GM21529 (cell line): Measurements from ENCODE around the gene FBXW9.
"Not testable (repeated sequence)": the region's sequence is repeated elsewhere in the genome, so short reads cannot be mapped to it uniquely, and the experiment has no call there.

Experiments
- ATAC-seq: cut with Tn5 transposase; IDR thresholded peaks from one replicate; pipeline ENCODE4 v1.9.1; 2021; ENCODE audit not compliant: unreplicated experiment

Gene FBXW9

DNA sequence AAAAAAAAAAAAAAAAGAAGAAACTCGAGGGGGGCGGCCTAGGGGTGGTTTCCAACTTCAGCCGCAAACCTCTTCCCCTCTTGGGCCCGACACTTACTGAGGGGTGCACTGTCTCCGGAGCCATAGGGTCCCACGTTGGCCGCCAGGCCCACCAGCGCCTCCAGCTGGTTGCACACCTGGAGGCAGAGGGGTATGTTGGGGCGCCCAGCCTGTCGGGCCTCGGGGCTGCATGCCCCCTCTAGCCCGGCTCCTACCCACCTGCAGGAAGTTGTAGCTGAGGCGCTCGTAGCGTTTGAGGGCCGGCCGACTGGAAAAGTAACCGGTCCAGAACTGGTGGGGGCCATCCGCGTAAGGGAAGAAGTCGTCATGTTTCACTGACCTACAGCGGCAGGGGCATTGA is 38.5 kb downstream of the FBXW9 start:
- no peak for ATAC-seq

DNA sequence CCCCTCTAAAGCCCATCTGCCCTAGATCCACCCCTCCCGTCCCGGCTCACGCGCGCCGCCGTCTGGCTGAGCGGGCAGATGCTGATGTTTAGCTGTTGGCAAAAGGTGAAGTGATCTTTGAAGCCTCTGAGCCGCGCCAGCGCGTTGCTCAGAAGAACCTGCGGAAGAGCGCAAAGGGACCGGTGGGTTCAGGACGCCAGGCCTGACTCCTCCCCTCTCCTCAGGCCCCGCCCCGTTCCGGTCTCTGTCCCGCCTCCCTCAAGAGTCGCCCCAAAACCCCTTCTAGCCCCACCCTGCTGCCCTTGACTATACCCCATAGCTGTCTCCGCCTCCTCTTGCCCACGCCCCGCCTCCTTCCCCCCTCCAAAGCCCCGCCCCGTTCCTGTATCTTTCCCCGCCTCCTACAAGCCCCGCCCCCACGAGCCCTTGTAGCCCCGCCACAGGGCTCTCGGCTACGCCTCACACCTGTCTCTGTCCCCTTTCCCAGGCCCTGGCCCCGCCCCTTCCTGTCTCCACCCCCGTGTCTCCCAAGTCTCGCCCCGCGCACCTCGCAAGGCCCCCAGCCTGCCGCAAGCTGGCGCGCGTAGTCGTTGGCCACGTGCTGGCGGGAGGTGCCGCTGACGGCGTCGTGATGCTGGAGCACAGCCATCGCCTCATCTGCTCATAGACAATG is 39.4 kb downstream of the FBXW9 start:
- no peak for ATAC-seq

DNA sequence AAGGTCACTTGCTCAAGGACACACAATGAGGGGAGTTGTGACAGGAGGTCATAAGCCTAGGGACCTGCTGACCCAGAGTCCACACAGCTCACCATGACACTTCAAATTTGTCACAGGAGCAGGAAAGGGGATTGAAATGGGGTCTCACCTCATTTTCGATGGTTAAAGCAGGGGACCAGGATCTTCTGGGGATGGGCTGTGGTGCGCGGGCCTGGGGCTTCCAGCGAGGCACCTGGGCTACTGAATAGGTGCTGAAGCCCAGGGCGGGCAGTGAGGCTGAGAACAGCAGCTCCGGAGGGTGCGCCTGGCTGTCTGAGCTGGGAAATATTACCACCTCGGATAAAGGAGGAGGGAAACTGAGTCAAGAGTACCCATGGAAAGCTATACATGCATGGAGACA is 40.9 kb downstream of the FBXW9 start:
- ATAC-seq, result no peak

DNA sequence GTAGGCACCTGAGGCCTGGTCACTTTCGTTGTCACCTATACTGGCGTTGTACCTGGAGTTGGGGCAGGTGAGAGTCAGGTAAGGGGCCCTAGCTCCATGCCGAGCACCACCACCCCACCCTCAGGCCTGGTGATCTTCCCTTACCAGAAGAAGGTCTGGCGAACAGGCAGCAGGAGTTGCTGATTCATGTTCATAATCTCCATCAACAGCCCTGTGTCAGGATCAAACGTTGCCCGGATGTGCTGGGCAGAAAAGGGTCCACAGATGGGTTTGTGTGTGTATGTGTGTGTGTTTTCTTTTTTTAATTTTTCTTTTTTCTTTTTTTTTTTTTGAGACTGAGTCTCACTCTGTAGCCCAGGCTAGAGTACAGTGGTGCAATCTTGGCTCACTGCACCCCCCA is 44.2 kb downstream of the FBXW9 start:
- no peak for ATAC-seq

DNA sequence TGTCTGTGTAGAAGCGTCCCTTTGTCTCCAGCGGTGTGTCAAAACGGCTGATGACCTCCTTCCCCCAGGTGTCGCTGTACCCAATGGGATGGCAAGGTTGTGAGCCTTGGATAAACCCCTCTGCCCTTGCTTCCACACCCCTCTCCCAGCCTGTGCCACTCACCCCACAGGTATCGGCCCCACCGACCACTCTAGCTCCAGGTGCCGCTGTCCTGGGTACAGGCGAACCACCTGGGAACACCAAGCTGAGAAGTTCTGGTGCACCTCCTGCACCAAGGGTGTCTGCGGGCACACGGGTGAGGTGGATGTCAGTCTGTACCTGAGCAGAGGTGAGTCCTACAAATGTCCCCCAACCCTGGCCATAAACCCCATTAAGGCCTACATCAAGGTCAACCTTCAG is 46.5 kb downstream of the FBXW9 start:
- ATAC-seq, result no peak

DNA sequence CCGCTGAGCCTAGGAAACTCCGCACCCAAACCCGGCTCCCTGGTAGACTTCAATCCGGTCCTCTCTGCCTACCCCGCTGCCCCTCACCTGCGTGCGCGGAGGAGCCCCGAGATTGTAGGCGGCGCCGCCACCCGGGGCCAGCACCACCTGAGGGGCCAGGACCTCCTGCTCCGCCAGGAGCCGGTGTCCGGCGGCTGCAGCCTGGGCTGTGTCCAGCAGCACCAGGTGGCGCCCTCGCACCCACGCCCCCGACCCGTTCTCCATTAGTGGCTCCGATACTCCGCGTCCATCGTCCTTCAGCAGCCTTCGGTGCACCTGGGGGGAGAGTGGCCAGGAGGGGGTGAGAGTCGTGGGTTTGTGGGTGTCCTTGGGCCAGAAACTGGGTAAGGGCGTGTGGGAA is 48.3 kb downstream of the FBXW9 start:
- no peak for ATAC-seq

DNA sequence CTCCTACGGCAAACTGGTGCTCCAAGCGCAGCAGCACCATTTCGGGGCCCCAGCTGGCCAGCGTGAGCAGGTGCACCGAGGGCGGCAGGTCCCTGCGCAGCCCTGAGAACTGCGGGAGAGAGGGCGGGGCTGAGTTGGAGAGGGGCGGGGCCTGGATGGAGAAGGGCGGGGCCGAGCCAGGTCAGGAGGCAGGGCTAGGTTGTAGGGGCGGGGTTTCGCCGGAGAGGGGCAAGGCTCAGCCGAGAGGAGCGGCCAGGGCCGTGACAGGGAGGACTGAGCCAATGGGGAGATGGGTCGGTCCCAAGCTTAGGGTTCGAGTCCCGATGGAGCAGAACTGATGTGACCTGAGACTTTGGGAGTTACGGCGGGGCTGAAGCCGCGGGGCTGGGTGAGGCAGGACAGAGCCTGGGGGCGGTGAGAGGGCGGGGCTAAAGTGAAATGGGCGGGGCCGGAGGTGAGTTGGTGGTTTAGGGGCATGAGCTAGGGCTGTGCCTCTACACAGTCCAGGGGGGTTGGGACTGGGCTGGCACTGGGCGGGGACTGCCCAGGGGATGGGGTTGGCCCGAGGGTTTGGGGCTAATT is 48.9 kb downstream of the FBXW9 start:
- no peak for ATAC-seq

DNA sequence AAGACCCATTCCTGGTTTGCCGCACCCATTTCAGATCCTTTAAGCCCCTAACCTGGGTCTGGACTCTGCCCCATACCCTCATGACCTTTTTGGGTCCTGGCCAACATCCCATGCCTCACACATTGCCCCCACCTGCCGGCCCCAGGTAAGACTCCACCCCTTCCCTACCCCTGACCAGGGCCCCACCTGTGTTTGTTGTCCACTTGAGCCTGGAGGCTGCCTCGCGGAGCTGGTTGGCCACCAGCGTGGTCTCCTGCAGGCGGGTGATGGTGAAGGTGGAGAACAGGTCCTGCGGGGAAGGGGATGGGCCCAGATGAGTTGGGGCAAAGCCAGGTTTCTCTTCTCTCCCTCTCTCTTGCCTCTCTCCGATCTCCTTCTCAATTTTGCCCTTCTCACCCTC is 49.4 kb downstream of the FBXW9 start:
- no peak for ATAC-seq

DNA sequence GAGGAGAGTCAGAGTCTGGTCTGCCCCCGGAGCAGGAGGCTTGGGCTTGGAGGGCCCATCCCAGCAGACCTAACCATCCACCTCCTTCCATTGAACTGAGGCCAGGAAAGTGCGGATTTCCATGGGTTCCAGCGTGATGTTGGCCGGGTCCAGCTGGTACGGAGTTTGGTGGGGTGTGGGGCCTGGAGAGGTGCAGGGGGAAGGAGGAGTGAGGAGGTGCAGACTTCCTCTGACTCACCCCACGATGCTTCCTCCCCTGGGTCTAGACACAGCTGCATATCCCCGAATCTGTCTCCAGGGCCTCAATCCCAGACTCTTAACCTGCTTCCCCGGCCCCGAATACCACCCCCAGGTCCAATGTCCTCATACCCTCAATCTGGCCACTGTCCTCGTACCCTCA is 49.9 kb downstream of the FBXW9 start:
- no peak for ATAC-seq

DNA sequence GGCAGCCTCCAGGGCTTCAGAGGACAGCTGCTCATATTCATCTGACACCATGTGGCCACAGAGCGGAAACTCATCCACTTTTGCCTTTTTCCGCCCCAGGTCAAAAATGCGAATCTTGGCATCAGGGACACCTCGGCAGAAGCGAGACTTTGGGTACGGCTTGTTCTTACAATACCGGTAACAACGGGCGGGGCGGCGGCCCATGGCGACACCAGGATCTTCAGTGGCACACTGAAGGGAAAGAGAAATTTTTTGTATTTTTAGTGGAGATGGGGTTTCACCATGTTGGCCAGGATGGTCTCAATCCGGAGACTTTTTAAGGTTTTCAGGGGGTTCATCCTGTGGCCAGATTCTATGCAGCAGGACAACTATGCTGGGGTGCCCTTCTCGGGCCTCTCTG is 52.7 kb downstream of the FBXW9 start:
- ATAC-seq, result not testable (repeated sequence)

DNA sequence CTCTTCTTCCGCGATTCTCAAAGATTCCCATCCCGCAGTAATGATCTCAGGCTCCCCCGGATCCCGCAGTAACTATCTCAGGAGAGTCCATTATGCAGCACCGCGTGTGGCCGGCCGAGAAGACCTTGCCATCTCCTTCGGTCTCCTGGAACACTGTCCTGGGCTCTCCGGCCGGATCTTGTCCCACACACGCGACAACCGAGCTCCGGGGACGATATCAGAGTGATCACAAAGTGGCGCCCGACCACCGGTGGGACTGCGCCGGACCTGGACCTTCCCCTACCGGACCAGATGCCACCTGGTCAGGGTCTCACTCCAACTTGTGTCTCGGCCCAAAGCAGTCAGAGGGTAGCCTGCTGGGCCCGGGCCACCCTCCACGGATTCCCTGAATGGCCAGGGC is 53.9 kb downstream of the FBXW9 start:
- ATAC-seq, result no peak

DNA sequence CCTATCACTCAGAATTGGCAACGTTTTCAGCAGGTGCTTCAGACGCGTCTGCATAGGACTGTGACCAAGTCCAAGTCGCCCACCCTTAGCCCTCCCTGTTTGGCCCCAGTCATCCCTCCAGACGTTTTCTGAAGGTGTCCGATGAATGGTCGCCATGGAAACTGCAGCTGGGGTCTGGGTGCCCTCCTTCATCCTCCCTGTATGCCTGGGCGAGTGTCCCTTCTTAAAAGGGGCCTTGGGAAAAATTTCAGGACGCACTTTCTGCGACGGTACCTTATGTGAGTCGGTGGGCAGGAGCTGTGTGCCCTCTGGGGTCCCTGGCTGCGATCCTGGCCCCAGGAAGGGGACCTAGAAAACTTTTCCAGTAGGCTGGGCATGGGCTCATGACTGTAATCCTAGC is 55.0 kb downstream of the FBXW9 start:
- no peak for ATAC-seq

DNA sequence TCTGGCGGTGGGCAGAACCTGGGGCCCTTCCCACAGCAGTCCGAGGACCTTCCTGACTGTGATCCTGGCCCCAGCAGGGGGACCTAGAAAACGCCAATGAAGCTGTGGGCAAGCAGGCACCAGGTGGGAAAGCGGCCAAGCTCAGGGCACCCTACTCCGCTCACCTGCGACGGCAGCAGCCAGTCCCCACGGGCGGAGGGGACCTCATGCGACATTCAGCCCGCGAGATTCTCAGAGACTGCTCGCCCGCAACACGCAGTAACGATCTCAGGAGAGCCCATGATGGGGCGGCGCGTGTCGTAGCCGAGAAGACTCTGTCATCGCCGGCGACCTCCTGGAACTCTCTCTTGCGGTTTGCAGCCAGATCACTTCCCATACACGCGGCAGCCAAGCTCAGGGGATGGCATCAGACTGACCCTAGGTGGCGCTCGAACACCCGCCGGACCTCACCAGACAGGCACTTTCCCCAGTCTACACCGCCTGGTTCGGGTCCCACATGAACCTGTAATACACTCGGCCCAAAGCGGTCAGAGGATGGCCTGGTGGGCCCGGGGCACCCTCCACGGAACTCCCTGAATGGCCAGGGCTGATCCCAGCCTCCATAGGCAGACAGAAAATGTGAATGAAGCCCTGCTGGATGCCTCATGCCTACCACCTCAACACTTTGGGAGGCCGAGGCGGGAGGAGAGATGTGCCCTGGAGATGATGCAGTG is 56.4 kb downstream of the FBXW9 start:
- no peak for ATAC-seq
